ENCODE data around the gene ANXA7.

GRCh38 chr10:73408061-73408460 is 5.8 kb downstream of the ANXA7 start:
- TF ChIP-seq POLR2A (IDR thresholded peaks at IDR 0.05): no peak
- TF ChIP-seq, protein P1, sequence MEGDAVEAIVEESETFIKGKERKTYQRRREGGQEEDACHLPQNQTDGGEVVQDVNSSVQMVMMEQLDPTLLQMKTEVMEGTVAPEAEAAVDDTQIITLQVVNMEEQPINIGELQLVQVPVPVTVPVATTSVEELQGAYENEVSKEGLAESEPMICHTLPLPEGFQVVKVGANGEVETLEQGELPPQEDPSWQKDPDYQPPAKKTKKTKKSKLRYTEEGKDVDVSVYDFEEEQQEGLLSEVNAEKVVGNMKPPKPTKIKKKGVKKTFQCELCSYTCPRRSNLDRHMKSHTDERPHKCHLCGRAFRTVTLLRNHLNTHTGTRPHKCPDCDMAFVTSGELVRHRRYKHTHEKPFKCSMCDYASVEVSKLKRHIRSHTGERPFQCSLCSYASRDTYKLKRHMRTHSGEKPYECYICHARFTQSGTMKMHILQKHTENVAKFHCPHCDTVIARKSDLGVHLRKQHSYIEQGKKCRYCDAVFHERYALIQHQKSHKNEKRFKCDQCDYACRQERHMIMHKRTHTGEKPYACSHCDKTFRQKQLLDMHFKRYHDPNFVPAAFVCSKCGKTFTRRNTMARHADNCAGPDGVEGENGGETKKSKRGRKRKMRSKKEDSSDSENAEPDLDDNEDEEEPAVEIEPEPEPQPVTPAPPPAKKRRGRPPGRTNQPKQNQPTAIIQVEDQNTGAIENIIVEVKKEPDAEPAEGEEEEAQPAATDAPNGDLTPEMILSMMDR (IDR thresholded peaks at IDR 0.05): no peak

Measured in lower leg skin (tissue), 3 donors.